AG09309 (cell line): ENCODE measurements around the gene ZMIZ1.

ENCODE experiments used
- DNase-seq: peaks from one replicate; pipeline ENCODE4 v3.0.0-alpha.2; 2010; ENCODE audit warnings: low read depth
- H3K4me3 ChIP-seq: 2 replicates; pipeline ENCODE4 v1.5.1; 2011; ENCODE audit warnings: mild to moderate bottlenecking, low read depth, low read length, moderate library complexity; ENCODE audit not compliant: control insufficient read depth
- TF ChIP-seq, protein P1 (sequence below): IDR thresholded peaks from 2 replicates; pipeline ENCODE4 v1.5.1; 2011; ENCODE audit warnings: mild to moderate bottlenecking, low read depth, low read length, inconsistent platforms; ENCODE audit not compliant: insufficient read depth, control insufficient read depth; ENCODE audit errors: missing control alignments

Gene ZMIZ1

GRCh38 chr10:79185796-79186374 is 117.1 kb downstream of the ZMIZ1 start:
- TF ChIP-seq, protein P1, sequence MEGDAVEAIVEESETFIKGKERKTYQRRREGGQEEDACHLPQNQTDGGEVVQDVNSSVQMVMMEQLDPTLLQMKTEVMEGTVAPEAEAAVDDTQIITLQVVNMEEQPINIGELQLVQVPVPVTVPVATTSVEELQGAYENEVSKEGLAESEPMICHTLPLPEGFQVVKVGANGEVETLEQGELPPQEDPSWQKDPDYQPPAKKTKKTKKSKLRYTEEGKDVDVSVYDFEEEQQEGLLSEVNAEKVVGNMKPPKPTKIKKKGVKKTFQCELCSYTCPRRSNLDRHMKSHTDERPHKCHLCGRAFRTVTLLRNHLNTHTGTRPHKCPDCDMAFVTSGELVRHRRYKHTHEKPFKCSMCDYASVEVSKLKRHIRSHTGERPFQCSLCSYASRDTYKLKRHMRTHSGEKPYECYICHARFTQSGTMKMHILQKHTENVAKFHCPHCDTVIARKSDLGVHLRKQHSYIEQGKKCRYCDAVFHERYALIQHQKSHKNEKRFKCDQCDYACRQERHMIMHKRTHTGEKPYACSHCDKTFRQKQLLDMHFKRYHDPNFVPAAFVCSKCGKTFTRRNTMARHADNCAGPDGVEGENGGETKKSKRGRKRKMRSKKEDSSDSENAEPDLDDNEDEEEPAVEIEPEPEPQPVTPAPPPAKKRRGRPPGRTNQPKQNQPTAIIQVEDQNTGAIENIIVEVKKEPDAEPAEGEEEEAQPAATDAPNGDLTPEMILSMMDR, result no peak
- H3K4me3 ChIP-seq, result no peak overlapping the region
- DNase-seq, result no peak

- DNase-seq, result no peak
- TF ChIP-seq, protein P1, result no peak
- no peak overlapping the region for H3K4me3 ChIP-seq
Measured at GRCh38 chr10:79186486-79187120, 117.8 kb downstream of the ZMIZ1 start.

GRCh38 chr10:79187121-79187940 is 118.6 kb downstream of the ZMIZ1 start:
- H3K4me3 ChIP-seq, result no peak overlapping the region
- TF ChIP-seq, protein P1, result no peak
- DNase-seq, result no peak

GRCh38 chr10:79188154-79188965 is 119.6 kb downstream of the ZMIZ1 start:
- DNase-seq, result no peak
- no peak overlapping the region for H3K4me3 ChIP-seq
- TF ChIP-seq, protein P1, result no peak

GRCh38 chr10:79189181-79189580 is 120.4 kb downstream of the ZMIZ1 start:
- TF ChIP-seq, protein P1, result no peak
- DNase-seq, result no peak
- H3K4me3 ChIP-seq, result no peak overlapping the region

- DNase-seq, result no peak
- H3K4me3 ChIP-seq, result no peak overlapping the region
- TF ChIP-seq, protein P1, result no peak
Measured at GRCh38 chr10:79189853-79190435, 121.2 kb downstream of the ZMIZ1 start.
